Astrocyte (in vitro differentiated cells and primary cell): ENCODE results near the gene THOC5.

Experiments
- CTCF ChIP-seq: IDR thresholded peaks from 2 replicates; pipeline ENCODE4 v1.5.1; 2011; ENCODE audit warnings: low read depth, mild to moderate bottlenecking, inconsistent platforms, low read length, moderate library complexity; ENCODE audit not compliant: insufficient read depth
- EZH2 ChIP-seq: IDR thresholded peaks from 2 replicates; pipeline ENCODE4 v1.6.1; 2012; ENCODE audit warnings: mild to moderate bottlenecking, low read length, inconsistent platforms; ENCODE audit not compliant: insufficient read depth

DNA sequence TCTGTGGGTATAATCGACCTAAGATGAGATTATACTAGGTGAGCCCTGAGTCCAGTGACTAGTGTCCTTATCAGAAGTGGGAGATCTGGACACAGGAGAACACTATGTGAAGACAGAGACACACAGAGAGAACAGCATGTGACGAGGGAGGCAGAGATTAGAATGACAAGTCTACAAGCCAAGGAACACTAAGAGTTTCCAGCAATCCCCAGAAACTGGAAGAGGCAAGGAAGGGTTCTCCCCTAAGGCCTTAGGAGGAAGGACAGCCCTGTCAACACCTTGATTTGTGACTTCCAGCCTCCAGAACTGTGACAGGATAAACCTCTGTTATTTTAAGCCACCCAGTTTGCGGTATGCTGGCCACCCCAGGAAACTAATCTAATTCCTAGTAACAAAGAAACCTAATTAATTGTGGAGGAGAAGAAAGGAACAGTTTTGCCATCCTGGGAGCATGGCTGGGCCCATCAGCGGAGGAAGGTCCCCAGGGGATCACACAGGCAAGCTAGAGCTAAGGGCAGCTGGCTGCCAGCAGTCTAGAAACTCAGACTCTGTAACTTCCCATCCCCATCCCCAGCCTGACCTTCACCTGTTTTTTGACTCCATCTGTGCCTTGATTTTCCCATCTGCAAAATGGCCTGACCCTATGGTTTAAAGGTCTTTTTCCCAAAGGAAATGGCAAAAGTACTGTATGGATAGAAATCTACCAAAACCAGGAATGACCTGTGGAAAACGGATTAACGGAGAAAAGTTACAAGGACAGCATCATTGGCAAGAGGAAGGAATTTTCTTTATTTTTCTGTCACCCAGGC lies 10.3 kb upstream of the THOC5 start:
- TF ChIP-seq EZH2 = no peak
- TF ChIP-seq CTCF = no peak
